Right lobe of liver (tissue), 6 donors: ENCODE data around the gene MYNN. TPM values are rescaled to one million over a fixed set of nuclear protein-coding genes. Genes with fewer than 3 reads are reported as not detected.

ENCODE experiments used
- ATAC-seq, 4 donors: fragments of 200-7000 bp; cut with Tn5 transposase; one replicate each; pipeline ENCODE4 v1.9.1; 2020; ENCODE audit warnings: mild to moderate bottlenecking in 4 of 4, moderate library complexity in 4 of 4
- DNase-seq, 3 donors: peaks; one replicate each; pipeline ENCODE4 v3.0.0-alpha.2; 2020
- H3K27ac ChIP-seq, 3 donors: fragments of 200-600 bp; one replicate each; pipeline ENCODE4 v1.8.0; 2022
- H3K27me3 ChIP-seq, 2 donors: fragments of 200-600 bp; one replicate each; pipeline ENCODE4 v1.8.0; 2022
- H3K36me3 ChIP-seq, 4 donors: fragments of 200-600 bp; sonication (generic) in 1 of 4; one replicate each; pipeline versions ENCODE4 v1.5.1 to v1.8.0; 2017 to 2022; ENCODE audit warnings: control low read depth in 1 of 4
- H3K4me1 ChIP-seq, 4 donors: fragments of 200-600 bp; sonication (generic) in 1 of 4; one replicate each; pipeline versions ENCODE4 v1.5.1 to v1.8.0; 2017 to 2022; ENCODE audit warnings: control low read depth in 1 of 4
- H3K4me3 ChIP-seq, 3 donors: fragments of 200-600 bp; one replicate each; pipeline ENCODE4 v1.8.0; 2022
- H3K9me3 ChIP-seq, 4 donors: fragments of 200-600 bp; sonication (generic) in 1 of 4; one replicate each; pipeline versions ENCODE4 v1.5.1 to v1.8.0; 2017 to 2022; ENCODE audit warnings: control low read depth in 1 of 4
- POLR2A ChIP-seq: fragments of 450-650 bp; IDR thresholded peaks from one replicate; pipeline ENCODE4 v1.6.1; 2017; ENCODE audit warnings: antibody characterized with exemption, mild to moderate bottlenecking
- WGBS: methylation state at CpG from one replicate; pipeline ENCODE4 v1.1.6; 2018; ENCODE audit warnings: low coverage, low lambda C conversion rate; ENCODE audit not compliant: insufficient coverage; ENCODE audit errors: missing lambda C conversion rate; 5-methylcytosine and 5-hydroxymethylcytosine counted together
- intact Hi-C, 2 donors: fragments of 100-400 bp; cut with DNase I; formaldehyde crosslinking; loops; one replicate each; pipeline versions ENCODE4 v1.11.2 to v1.14.1; 2022
- total RNA-seq, 6 experiments: library from RNA; depleted of rRNA in 2 of 6; stranded (reverse); fragments of >200 nt in 2 of 6; fragmentation: NEBNext Ultra II Directional in 3 of 6; extraction: Animal tissue kit (Norgen Biotek cat#: 25700) in 3 of 6; gene quantifications; one replicate each; pipeline versions ENCODE4 v1.1.0 to v1.2.4, GENCODE V29; 2016 to 2023
- TF ChIP-seq, protein P1 (sequence below), 4 donors: fragments of 200-600 bp in 3 of 4; fragments of 450-650 bp in 1 of 4; IDR thresholded peaks; one replicate each; pipeline versions ENCODE4 v1.5.1 to v1.8.0; 2016 to 2022; ENCODE audit warnings: antibody characterized with exemption in 4 of 4, mild to moderate bottlenecking in 2 of 4
- donor health status: DM: no; HTN: yes; CAD: no.
- donor health status: DM: no; HTN: no; CAD: no.
- donor health status: DM: no; HTN: no; CAD: no.
- donor health status: DM: no; HTN: yes; CAD: no.
- donor health status: DM: no; HTN: yes; CAD: no.

Gene MYNN
- total RNA-seq, 6 experiments from 2014 or later = 5.6 to 6.7 (median 5.9) TPM

DNA sequence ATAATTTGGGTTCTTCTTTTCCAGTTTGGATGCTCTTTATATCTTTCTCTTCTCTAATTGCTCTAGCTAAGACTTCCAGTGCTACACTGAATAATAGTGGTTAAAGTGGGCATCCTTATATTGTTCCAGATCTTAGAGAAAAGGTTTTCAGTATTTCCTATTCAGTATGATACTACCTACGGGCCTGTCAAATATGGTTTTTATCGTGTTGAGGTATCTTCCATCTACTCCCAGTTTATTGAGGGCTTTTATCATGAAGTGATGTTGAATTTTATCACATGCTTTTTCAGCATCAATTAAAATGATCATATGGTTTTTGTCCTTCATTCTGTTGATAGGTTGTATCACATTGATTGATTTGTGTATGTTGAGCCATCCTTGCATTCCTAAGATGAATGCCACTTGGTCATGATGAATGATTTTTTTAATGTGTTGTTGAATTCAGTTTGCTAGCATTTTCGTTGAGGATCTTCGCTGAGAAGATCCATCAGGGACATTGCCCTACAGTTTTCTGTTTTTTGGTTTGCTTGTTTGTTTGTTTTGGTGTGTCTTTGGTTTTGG lies 42.5 kb downstream of the MYNN start:
- TF ChIP-seq, protein P1, sequence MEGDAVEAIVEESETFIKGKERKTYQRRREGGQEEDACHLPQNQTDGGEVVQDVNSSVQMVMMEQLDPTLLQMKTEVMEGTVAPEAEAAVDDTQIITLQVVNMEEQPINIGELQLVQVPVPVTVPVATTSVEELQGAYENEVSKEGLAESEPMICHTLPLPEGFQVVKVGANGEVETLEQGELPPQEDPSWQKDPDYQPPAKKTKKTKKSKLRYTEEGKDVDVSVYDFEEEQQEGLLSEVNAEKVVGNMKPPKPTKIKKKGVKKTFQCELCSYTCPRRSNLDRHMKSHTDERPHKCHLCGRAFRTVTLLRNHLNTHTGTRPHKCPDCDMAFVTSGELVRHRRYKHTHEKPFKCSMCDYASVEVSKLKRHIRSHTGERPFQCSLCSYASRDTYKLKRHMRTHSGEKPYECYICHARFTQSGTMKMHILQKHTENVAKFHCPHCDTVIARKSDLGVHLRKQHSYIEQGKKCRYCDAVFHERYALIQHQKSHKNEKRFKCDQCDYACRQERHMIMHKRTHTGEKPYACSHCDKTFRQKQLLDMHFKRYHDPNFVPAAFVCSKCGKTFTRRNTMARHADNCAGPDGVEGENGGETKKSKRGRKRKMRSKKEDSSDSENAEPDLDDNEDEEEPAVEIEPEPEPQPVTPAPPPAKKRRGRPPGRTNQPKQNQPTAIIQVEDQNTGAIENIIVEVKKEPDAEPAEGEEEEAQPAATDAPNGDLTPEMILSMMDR (IDR thresholded peaks at IDR 0.05) = no peak
- TF ChIP-seq POLR2A = no peak
- Histone ChIP-seq H3K27ac (no peak overlapping the region), H3K36me3 (no peaks in the 10 kb centered on the region), H3K4me1 (peaks cover 0 to 8% (median 0%) of the 10 kb centered on the region in 4 donors), H3K27me3 (no peaks in the 10 kb centered on the region), H3K9me3 (no peaks in the 10 kb centered on the region), H3K4me3 (no peak overlapping the region)
- no peak for DNase-seq
- ATAC-seq = no peak
- 81% methylated on average over 4 of the region's 4 CpGs for WGBS
- intact Hi-C loops = no loop called here

DNA sequence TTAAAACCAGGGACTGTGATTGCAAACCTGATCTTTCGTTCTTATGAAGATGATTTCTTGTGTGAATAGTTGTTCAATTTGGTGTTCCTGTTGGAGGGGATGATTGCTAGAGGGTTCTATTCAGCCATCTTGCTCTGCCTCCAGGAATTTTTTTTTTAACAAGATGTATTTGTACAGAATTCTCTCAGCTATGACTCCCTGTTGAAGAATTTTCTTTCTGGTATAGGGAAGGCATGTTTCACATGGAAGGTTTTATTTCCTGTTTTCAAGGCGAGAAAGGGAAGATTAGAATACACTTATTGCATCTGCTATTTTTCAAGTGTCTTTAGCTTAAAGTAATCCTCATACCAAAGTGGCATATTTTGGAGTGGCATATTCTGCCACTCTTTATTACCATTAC lies 45.1 kb downstream of the MYNN start:
- TF ChIP-seq POLR2A = no peak
- TF ChIP-seq, protein P1 (IDR thresholded peaks at IDR 0.05) = no peak
- H3K4me3 ChIP-seq = no peak overlapping the region
- intact Hi-C loops = no loop called here
- H3K4me1 ChIP-seq = no peaks in the 10 kb centered on the region
- WGBS = 70% methylated on average over 2 of the region's 2 CpGs
- DNase-seq (no peak), ATAC-seq (no peak)
- no peaks in the 10 kb centered on the region for H3K27me3 ChIP-seq
- no peak overlapping the region for H3K27ac ChIP-seq
- H3K9me3 ChIP-seq = no peaks in the 10 kb centered on the region
- H3K36me3 ChIP-seq = no peaks in the 10 kb centered on the region

DNA sequence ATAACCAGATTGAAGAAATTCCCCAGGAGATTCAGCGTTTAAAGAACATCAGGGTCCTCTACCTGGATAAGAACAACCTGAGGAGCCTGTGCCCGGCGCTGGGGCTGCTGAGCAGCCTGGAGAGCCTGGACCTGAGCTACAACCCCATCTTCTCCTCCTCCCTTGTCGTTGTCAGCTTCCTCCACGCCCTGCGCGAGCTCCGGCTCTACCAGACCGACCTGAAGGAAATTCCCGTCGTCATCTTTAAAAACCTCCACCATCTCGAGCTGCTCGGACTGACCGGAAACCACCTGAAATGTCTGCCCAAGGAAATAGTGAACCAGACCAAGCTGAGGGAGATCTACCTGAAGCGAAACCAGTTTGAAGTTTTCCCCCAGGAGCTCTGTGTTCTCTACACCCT lies 48.9 kb downstream of the MYNN start:
- DNase-seq (no peak), ATAC-seq (no peak)
- intact Hi-C loops = no loop called here
- Histone ChIP-seq H3K27me3 (no peaks in the 10 kb centered on the region), H3K4me3 (no peak overlapping the region), H3K9me3 (no peaks in the 10 kb centered on the region), H3K27ac (no peak overlapping the region), H3K36me3 (no peaks in the 10 kb centered on the region), H3K4me1 (no peaks in the 10 kb centered on the region)
- WGBS = 90% methylated on average over 8 of the region's 15 CpGs
- TF ChIP-seq POLR2A = no peak
- TF ChIP-seq, protein P1 (IDR thresholded peaks at IDR 0.05) = no peak

DNA sequence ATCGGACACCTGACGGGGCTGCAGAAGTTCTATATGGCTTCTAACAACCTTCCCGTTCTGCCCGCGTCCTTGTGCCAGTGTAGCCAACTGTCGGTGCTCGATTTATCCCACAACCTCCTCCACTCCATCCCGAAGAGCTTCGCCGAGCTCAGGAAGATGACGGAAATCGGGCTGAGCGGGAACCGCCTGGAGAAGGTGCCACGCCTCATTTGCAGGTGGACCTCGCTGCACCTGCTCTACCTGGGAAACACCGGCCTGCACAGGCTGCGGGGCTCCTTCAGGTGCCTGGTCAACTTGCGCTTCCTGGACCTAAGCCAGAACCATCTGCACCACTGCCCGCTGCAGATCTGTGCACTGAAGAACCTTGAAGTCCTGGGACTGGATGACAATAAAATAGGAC lies 49.3 kb downstream of the MYNN start:
- 91% methylated on average over 16 of the region's 20 CpGs for WGBS
- no peak overlapping the region for H3K27ac ChIP-seq
- no peaks in the 10 kb centered on the region for H3K9me3 ChIP-seq
- DNase-seq = no peak
- no peaks in the 10 kb centered on the region for H3K27me3 ChIP-seq
- no peaks in the 10 kb centered on the region for H3K4me1 ChIP-seq
- no peak overlapping the region for H3K4me3 ChIP-seq
- TF ChIP-seq, protein P1 (IDR thresholded peaks at IDR 0.05) = no peak
- TF ChIP-seq POLR2A = no peak
- ATAC-seq = no peak
- no peaks in the 10 kb centered on the region for H3K36me3 ChIP-seq
- intact Hi-C loops = no loop called here

DNA sequence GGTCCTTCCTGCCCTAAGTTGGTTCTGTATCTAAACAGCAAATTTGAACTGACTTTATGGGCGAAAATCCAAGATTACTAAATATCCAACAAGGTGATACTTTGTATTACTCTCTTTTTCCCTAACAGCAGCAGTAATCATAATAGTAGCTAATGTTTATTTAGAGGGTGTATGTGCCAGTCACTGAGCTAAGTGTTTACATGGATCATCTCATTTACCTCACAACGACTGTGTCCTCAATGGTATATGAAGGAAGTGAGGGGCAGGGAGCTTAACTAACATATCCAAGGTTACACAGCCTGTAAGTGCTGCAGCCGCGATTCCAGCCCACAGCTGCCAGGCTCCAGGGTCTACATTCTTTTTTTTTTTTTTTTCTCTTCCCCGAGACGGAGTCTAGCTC lies 49.8 kb downstream of the MYNN start:
- no peak for DNase-seq
- no peak overlapping the region for H3K4me3 ChIP-seq
- no peaks in the 10 kb centered on the region for H3K9me3 ChIP-seq
- no peak for TF ChIP-seq POLR2A
- H3K4me1 ChIP-seq = no peaks in the 10 kb centered on the region
- WGBS = 67% methylated on average over 6 of the region's 6 CpGs
- ATAC-seq = no peak
- H3K27me3 ChIP-seq = no peaks in the 10 kb centered on the region
- no peaks in the 10 kb centered on the region for H3K36me3 ChIP-seq
- intact Hi-C loops = no loop called here
- no peak overlapping the region for H3K27ac ChIP-seq
